SK-N-SH treated with all-trans-retinoic acid at 6 μM for 48 hours (cell line): Measurements from ENCODE around the gene EPS8L2.

Experiments used
- ATAC-seq: fragments of 200-7000 bp; cut with Tn5 transposase; 3 replicates; pipeline ENCODE4 v1.9.1; 2020; ENCODE audit warnings: mild to moderate bottlenecking, moderate library complexity
- ARNTL ChIP-seq: fragments of 450-650 bp; formaldehyde crosslinking; IDR thresholded peaks from 2 replicates; pipeline ENCODE4 v1.5.0; 2020; ENCODE audit warnings: low read depth, mild to moderate bottlenecking, moderate library complexity, borderline replicate concordance
- BACH2 ChIP-seq: fragments of 250-450 bp; sonication (Bioruptor Pico); IDR thresholded peaks from 2 replicates; pipeline ENCODE4 v1.9.0; 2021; ENCODE audit warnings: mild to moderate bottlenecking, borderline replicate concordance
- CSDC2 ChIP-seq: fragments of 250-450 bp; sonication (Bioruptor Pico); IDR thresholded peaks from 2 replicates; pipeline ENCODE4 v1.5.0; 2020; ENCODE audit warnings: mild to moderate bottlenecking, moderate library complexity
- CSRNP3 ChIP-seq: fragments of 250-450 bp; sonication (Bioruptor Pico); IDR thresholded peaks from 2 replicates; pipeline ENCODE4 v1.5.1; 2021; ENCODE audit warnings: mild to moderate bottlenecking, moderate library complexity
- ESRRG ChIP-seq: fragments of 250-450 bp; sonication (Bioruptor Pico); IDR thresholded peaks from 2 replicates; pipeline ENCODE4 v1.6.1; 2021; ENCODE audit warnings: mild to moderate bottlenecking
- GLIS3 ChIP-seq: fragments of 250-450 bp; sonication (Bioruptor Pico); IDR thresholded peaks from 2 replicates; pipeline ENCODE4 v1.5.0; 2020; ENCODE audit warnings: mild to moderate bottlenecking, moderate library complexity
- OSR1 ChIP-seq: fragments of 250-450 bp; sonication (Bioruptor Pico); IDR thresholded peaks from 2 replicates; pipeline ENCODE4 v1.8.0; 2022; ENCODE audit warnings: moderate library complexity, mild to moderate bottlenecking, inconsistent platforms
- POU6F1 ChIP-seq: fragments of 250-450 bp; sonication (Bioruptor Pico); IDR thresholded peaks from 2 replicates; pipeline ENCODE4 v1.8.0; 2021; ENCODE audit warnings: low read depth, mild to moderate bottlenecking, moderate library complexity, borderline replicate concordance
- PPARA ChIP-seq: fragments of 250-450 bp; sonication (Bioruptor Pico); IDR thresholded peaks from 2 replicates; pipeline ENCODE4 v1.5.0; 2020; ENCODE audit warnings: mild to moderate bottlenecking, borderline replicate concordance
- RARB ChIP-seq: fragments of 250-450 bp; sonication (Bioruptor Pico); IDR thresholded peaks from 2 replicates; pipeline ENCODE4 v1.8.0; 2021; ENCODE audit warnings: mild to moderate bottlenecking, moderate library complexity
- SNAI2 ChIP-seq: fragments of 250-450 bp; sonication (Bioruptor Pico); IDR thresholded peaks from 2 replicates; pipeline ENCODE4 v1.5.0; 2020; ENCODE audit warnings: mild to moderate bottlenecking, moderate library complexity
- TCF4 ChIP-seq: fragments of 250-450 bp; sonication (Bioruptor Pico); IDR thresholded peaks from 2 replicates; pipeline ENCODE4 v1.8.0; 2021; ENCODE audit warnings: mild to moderate bottlenecking, moderate library complexity, borderline replicate concordance
- TOX ChIP-seq: fragments of 250-450 bp; sonication (Bioruptor Pico); IDR thresholded peaks from 2 replicates; pipeline ENCODE4 v1.8.0; 2021; ENCODE audit warnings: mild to moderate bottlenecking, moderate library complexity, borderline replicate concordance
- ZFP30 ChIP-seq: fragments of 450-650 bp; formaldehyde crosslinking; IDR thresholded peaks from 2 replicates; pipeline ENCODE4 v1.5.0; 2022; ENCODE audit warnings: mild to moderate bottlenecking, moderate library complexity
- ZNF565 ChIP-seq: fragments of 450-650 bp; formaldehyde crosslinking; conservative IDR thresholded peaks from 2 replicates; pipeline ENCODE4 v1.5.0; 2020; ENCODE audit warnings: low read depth, mild to moderate bottlenecking, moderate library complexity
- ZNF70 ChIP-seq: fragments of 450-650 bp; formaldehyde crosslinking; IDR thresholded peaks from 2 replicates; pipeline ENCODE4 v1.5.0; 2020; ENCODE audit warnings: mild to moderate bottlenecking, moderate library complexity
- ZNF8 ChIP-seq: fragments of 450-650 bp; formaldehyde crosslinking; IDR thresholded peaks from 2 replicates; pipeline ENCODE4 v1.5.0; 2020; ENCODE audit warnings: mild to moderate bottlenecking, moderate library complexity
- TF ChIP-seq, protein P1 (sequence below): fragments of 250-450 bp; sonication (Bioruptor Pico); IDR thresholded peaks from 2 replicates; pipeline ENCODE4 v1.5.1; 2020; ENCODE audit warnings: low read depth, mild to moderate bottlenecking, moderate library complexity

The EPS8L2 gene

DNA sequence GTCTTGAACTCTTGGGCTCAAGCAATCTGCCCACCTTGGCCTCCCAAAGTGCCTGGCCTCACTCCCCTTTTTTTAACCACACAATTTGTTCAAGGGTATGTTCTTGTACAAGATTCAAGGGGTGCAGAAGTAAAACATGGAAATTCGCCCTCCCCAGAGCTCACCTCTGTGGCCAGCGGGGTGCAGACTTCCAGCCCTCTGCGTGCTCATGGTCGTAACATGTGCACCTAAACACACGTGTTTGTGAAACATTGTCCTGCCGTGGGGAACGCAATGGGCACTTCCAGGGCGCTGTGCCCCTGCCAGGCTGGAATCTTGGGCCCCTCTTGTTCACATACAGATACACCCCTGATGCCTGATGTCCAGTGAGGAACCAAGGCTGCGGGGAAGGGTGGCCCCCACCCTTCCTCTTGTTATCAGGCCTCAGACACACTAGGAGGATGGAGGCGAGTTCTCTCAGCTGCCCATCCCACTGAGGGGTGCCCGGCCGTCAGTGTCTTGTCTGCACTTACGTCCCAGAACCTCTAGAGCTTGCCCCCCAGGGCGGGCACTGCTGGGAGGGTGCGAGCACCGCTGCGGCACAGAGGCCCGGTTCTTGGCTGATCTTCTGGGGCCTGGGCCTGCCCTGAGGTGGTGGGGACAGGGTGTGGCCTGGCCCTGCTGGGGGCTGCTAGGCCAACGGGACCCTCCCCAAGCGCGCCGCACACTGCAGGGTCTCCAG lies 4.1 kb upstream of the EPS8L2 start (continued):
- TF ChIP-seq ZNF565 (CRISPR knock-in tag), result no peak
- no peak for TF ChIP-seq RARB (CRISPR knock-in tag)
- TF ChIP-seq ARNTL (CRISPR knock-in tag), result no peak
- TF ChIP-seq POU6F1 (CRISPR knock-in tag), result no peak
- TF ChIP-seq ZNF70, result no peak
- TF ChIP-seq, all 23 proteins: peak for 0

DNA sequence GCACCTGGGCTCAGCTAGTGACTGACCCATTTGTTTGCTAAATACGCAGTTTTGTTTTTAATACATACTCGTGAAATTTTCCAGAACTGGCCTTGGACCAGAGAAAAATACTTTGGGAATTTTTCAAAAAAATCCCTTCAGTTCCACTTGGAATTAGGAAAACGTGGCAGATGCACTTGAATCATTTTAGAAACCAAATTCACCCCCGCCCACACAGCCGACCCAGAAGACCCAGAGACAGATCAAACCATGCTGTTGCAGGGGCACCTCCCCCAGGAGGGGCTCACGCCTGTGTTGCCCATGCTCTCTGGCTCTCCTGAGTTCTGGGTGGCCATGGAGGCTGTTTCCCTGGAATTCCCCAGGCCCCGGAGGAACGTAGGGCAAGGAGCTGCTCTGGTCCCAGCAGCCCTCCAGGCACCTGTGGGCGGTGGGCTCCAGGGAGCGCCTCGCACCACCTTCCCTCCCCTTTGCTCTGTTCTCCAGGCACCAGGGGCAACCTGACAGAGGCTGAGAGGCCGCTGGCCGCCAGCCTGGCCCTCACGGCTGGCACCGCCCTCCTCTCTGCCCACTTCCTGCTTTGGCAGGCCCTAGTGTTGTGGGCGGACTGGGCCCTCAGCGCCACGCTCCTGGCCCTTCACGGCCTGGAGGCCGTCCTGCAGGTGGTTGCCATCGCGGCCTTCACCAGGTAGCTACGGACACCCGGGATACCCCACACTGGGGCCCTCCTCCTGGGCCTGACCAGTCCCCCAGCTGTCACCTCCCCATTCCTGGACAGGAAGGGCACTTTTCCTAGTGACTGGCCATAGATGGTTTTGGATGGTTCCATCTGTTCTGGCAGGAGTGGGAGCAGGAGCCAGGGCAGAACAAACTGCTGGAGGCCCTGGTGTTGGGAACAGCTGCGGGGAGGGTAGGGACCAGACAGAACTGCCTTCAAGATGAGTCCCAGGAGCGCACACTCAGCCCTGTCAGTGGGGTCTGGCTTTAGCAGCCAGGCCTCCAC lies 3.3 kb upstream of the EPS8L2 start:
- no peak for TF ChIP-seq ARNTL (CRISPR knock-in tag)
- TF ChIP-seq, all 23 proteins: peak for 0
- peak; percentile 12; the same call in 1 of the 3 replicates for ATAC-seq

DNA sequence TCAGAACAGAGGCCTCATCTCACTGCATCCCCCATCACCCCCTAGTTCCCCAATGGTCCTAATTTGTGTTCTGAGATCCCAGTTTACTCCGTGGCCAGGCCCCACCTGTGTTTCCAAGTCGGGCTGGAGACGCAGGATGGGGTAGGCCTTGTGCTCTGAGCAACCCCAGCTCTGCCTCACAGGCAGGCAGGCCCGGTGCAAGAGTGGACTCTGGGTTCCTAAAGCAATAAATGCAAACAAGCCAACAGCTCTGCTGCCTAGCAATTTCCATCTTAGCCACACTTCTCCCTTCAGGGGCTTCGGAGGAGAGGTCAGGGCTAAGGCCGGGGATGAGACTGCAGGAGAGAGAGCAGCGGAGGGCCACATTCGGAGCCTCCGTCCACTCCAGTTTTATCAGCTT lies 2.5 kb upstream of the EPS8L2 start:
- TF ChIP-seq CSRNP3 (no peak), CSDC2 (no peak), RARB (CRISPR knock-in tag) (no peak), PPARA (CRISPR knock-in tag) (no peak), TCF4 (CRISPR knock-in tag) (no peak), SNAI2 (CRISPR knock-in tag) (no peak), ZNF565 (CRISPR knock-in tag) (no peak), ZFP30 (no peak), ESRRG (no peak), BACH2 (CRISPR knock-in tag) (no peak)
- TF ChIP-seq, protein P1, sequence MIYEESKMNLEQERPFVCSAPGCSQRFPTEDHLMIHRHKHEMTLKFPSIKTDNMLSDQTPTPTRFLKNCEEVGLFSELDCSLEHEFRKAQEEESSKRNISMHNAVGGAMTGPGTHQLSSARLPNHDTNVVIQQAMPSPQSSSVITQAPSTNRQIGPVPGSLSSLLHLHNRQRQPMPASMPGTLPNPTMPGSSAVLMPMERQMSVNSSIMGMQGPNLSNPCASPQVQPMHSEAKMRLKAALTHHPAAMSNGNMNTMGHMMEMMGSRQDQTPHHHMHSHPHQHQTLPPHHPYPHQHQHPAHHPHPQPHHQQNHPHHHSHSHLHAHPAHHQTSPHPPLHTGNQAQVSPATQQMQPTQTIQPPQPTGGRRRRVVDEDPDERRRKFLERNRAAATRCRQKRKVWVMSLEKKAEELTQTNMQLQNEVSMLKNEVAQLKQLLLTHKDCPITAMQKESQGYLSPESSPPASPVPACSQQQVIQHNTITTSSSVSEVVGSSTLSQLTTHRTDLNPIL (CRISPR knock-in tag), result no peak
- ATAC-seq, result no peak

DNA sequence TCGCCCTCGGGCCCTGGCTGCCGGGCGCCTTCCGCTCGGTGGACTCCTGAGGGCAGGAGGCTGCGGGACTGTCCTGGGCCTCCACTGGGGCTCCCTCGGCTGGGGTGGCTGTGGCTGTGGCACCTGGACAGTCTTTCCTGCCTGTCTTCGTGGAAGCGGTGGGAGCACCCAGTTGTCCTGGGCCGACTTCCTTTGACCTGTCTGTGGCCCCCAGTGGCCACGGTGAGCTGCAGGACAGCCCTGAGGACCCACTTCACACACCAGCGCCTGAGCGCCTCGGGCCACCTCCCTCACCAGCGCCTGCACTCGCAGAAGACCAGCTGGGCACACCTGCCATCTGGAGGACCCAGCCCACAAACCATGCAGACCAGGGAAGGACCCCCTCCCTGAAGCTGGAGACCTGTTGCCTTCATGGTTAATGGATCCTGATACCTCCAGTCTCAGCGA lies 1.8 kb upstream of the EPS8L2 start:
- TF ChIP-seq TCF4 (CRISPR knock-in tag), result no peak
- no peak for TF ChIP-seq ZNF8 (CRISPR knock-in tag)
- TF ChIP-seq ESRRG, result no peak
- TF ChIP-seq GLIS3 (CRISPR knock-in tag), result no peak
- TF ChIP-seq SNAI2 (CRISPR knock-in tag), result no peak
- no peak for TF ChIP-seq ARNTL (CRISPR knock-in tag)
- no peak for TF ChIP-seq TOX (CRISPR knock-in tag)
- TF ChIP-seq PPARA (CRISPR knock-in tag), result no peak

DNA sequence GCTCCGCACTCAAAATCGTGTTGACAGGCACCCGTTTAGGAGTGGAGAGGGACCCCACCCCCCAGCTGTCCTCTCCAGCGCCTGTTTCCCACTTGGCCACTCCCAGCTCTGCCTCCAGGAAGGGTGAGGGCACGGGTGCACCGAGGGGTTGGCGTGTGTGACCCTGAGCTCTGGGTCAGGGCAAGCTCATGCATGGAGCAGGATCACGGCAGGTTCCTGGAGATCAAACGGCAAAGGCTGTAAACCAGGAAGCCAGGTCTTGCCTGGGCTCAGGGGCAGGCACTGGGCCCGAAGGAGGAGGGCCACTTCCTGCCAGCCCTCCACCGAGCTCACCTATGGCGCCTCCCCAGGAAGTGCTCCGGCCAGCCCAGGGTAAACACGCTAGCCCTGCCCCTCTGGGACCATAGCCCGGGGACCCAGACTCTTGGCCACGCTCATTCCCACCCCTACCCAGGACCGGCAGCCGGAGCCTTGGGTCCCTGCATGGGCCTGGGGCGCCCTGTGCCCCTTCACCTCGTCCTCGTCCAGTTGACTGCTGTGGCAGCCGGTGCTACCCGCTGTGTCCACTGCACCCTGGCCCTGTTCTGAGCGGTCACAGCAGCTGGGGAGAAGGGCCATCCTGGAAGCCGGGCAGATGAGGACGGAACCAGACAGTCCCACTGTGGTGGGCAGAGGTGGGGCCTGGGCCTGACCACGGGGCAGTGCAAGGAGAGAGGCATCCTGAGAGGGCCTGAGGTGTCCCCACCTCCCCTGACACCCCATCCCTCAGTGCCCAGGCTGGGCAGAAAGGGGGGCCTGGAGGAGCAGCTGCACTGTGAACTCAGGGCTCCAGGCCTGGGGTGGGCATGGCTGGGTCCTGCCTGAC lies 1.0 kb upstream of the EPS8L2 start:
- ATAC-seq, result no peak
- TF ChIP-seq SNAI2 (CRISPR knock-in tag) (no peak), CSDC2 (no peak), TCF4 (CRISPR knock-in tag) (no peak), TOX (CRISPR knock-in tag) (no peak), CSRNP3 (no peak), POU6F1 (CRISPR knock-in tag) (no peak), ARNTL (CRISPR knock-in tag) (no peak), PPARA (CRISPR knock-in tag) (no peak), OSR1 (no peak), ZNF70 (no peak), GLIS3 (CRISPR knock-in tag) (no peak), ZNF8 (CRISPR knock-in tag) (no peak)
- TF ChIP-seq, protein P1 (CRISPR knock-in tag), result no peak

More for the DNA sequence above, 1.8 kb upstream of the EPS8L2 start:
- ATAC-seq, result no peak
